Esophagus (tissue), 2 donors: ENCODE measurements around the gene TMUB1. TPM values are rescaled to one million over a fixed set of nuclear protein-coding genes. Genes with fewer than 3 reads are reported as not detected.

Experiments used
- H3K27ac ChIP-seq, 2 donors: one replicate each; pipeline ENCODE4 v1.5.1; 2013; ENCODE audit warnings: low read depth in 2 of 2, mild to moderate bottlenecking in 2 of 2, inconsistent platforms in 1 of 2, low read length in 1 of 2, moderate library complexity in 1 of 2
- H3K27me3 ChIP-seq, 2 donors: one replicate each; pipeline ENCODE4 v1.6.1; 2013; ENCODE audit warnings: low read length in 2 of 2, control low read depth in 1 of 2, mild to moderate bottlenecking in 1 of 2; ENCODE audit not compliant: insufficient read depth in 2 of 2, control insufficient read depth in 1 of 2
- H3K36me3 ChIP-seq, 2 donors: one replicate each; pipeline ENCODE4 v1.6.1; 2013; ENCODE audit warnings: low read length in 1 of 2; ENCODE audit not compliant: control insufficient read depth in 2 of 2, insufficient read depth in 2 of 2
- H3K4me1 ChIP-seq, 2 donors: one replicate each; pipeline ENCODE4 v1.6.1; 2013; ENCODE audit warnings: low read length in 1 of 2; ENCODE audit not compliant: control insufficient read depth in 2 of 2, insufficient read depth in 2 of 2
- H3K4me3 ChIP-seq, 2 donors: one replicate each; pipeline ENCODE4 v1.5.1; 2013; ENCODE audit warnings: low read length in 2 of 2, mild to moderate bottlenecking in 2 of 2, low read depth in 1 of 2, moderate library complexity in 1 of 2
- H3K9me3 ChIP-seq, 2 donors: one replicate each; pipeline ENCODE4 v1.6.1; 2013; ENCODE audit warnings: mild to moderate bottlenecking in 2 of 2, low read depth in 1 of 2, low read length in 1 of 2, moderate library complexity in 1 of 2; ENCODE audit not compliant: control insufficient read depth in 2 of 2, insufficient read depth in 1 of 2
- WGBS, 2 donors: extraction: QIAGEN DNeasy Blood & Tissue Kit; methylation state at CpG; one replicate each; pipeline ENCODE4 v1.1.7; 2013; 5-methylcytosine and 5-hydroxymethylcytosine counted together
- polyA plus RNA-seq, 2 donors: library from polyadenylated mRNA; stranded (reverse); fragments of 200-250 nt; gene quantifications; one replicate each; pipeline ENCODE4 v1.2.3, GENCODE V29; 2013
- donor health status: healthy with polysubstance abuse.
- donor health status: Bipolar disorder and iron deficiency.

The TMUB1 gene
- polyA plus RNA-seq, 2 donors = 33.4 to 64.2 TPM

DNA sequence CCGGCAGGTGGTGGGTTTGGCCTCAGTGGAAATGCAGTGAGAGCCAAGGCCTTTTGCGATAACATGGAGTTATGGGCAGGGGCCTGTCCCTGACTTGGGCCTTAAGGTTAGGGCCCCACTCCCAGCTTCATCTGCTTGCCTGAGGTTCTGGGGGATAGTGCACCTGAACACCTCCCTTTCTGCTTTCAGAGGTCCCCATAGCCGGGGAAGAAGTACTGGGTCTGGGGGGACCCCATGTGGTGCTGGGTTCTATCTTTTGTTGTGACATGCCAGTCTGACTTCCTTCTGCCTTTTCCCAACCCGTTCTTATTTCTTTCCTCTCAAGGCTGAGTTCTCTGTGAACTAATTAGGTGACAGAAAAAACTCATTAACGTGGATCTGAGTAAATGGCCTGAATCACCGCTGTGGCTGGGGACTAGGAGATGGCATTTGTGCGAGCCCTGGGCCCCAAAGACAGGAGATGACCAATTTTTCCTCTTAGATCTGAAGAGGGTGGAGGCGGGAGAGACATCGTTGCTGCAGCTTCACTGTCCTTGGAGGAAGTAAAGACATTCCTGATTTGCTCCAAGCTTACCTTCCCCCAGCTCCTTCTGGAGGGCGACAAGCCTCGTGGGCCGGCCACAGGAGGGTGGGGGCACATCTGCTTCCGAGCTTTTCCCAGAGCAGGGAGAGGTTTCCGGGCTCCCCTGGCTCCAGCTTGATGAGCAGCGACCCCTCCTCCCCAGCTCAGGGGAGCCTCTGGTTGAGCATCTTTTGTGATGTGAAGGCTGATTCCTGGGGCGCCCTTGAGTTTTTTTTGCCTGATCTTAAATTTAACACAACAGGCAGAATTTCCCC lies 4.9 kb upstream of the TMUB1 start:
- H3K27ac ChIP-seq = peak overlapping the region; percentile 82 to 84
- no peaks in the 10 kb centered on the region for H3K36me3 ChIP-seq
- H3K27me3 ChIP-seq = no peaks in the 10 kb centered on the region
- H3K4me1 ChIP-seq = peaks cover 10 to 17% of the 10 kb centered on the region in 2 donors
- no peaks in the 10 kb centered on the region for H3K9me3 ChIP-seq
- 28 to 34% methylated on average over 16 of the region's 16 CpGs for WGBS, 2 donors
- peak overlapping the region; percentile 55 to 78 for H3K4me3 ChIP-seq

DNA sequence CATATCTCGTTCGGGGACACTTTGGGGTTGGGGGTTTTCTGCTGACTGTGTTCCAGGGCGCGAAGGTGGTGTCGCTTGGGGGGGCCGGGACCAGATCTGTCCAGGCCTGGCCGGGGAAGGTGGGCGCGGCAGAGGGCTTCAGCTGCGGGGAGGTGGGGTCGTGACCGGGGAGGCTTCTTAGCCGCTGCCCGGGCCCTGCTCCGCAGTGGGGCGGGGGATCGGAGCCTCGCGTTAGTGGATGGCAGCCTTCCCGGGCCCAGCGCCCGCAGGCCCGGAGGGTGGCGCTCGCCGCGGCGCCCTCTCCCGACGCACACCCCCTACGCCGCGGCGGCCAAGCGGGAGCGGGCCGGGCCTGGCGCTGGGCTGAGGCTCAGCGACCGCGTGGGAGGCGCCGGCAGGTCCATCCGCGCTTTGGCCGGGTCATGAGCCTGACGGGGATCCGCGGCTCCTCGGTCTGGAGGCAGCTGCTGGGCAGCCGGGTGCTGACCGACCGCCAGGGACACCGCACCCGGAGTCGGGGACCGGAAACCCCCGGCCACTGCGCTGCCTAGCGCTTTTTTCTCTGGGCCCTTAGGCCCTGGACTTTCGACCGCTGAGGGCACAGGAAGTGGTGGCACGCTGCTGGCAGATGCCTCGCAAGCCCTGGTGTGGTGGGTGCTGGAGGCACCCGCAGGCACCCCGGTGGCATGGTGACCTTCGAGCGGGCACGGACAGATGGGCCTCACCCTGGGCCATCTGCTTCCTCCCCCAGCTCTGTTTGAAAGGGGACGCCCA lies 4.1 kb upstream of the TMUB1 start:
- no peaks in the 10 kb centered on the region for H3K27me3 ChIP-seq
- no peaks in the 10 kb centered on the region for H3K36me3 ChIP-seq
- H3K27ac ChIP-seq = peak overlapping the region; percentile 82 to 84
- peak overlapping the region; percentile 55 to 78 for H3K4me3 ChIP-seq
- peaks cover 12 to 20% of the 10 kb centered on the region in 2 donors for H3K4me1 ChIP-seq
- H3K9me3 ChIP-seq = no peaks in the 10 kb centered on the region
- 2% methylated on average over 64 to 70 of the region's 70 CpGs for WGBS, 2 donors

DNA sequence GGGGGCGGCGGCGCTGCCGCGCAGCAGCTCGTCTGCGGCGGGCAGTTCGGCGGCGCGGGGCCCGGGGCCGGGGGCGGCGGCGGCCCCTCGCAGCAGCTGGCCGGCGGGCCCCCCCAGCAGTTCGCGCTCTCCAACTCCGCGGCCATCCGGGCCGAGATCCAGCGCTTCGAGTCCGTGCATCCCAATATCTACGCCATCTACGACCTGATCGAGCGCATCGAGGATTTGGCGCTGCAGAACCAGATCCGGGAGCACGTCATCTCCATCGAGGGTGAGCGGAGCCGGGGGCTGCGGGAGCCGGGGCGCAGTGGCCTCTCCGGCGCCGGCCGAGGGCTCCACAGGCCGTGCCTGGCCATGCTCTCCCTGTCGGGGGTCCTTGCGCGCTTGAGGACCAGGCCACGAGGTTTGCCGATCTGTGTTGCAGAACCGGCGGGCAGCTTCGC lies 3.5 kb upstream of the TMUB1 start:
- Histone ChIP-seq H3K27me3 (no peaks in the 10 kb centered on the region), H3K9me3 (no peaks in the 10 kb centered on the region), H3K4me1 (peaks cover 18 to 26% of the 10 kb centered on the region in 2 donors), H3K36me3 (no peaks in the 10 kb centered on the region), H3K4me3 (peak overlapping the region; percentile 55 to 78), H3K27ac (peak overlapping the region; percentile 82 to 84)
- 1% methylated on average over 37 to 55 of the region's 56 CpGs for WGBS, 2 donors

DNA sequence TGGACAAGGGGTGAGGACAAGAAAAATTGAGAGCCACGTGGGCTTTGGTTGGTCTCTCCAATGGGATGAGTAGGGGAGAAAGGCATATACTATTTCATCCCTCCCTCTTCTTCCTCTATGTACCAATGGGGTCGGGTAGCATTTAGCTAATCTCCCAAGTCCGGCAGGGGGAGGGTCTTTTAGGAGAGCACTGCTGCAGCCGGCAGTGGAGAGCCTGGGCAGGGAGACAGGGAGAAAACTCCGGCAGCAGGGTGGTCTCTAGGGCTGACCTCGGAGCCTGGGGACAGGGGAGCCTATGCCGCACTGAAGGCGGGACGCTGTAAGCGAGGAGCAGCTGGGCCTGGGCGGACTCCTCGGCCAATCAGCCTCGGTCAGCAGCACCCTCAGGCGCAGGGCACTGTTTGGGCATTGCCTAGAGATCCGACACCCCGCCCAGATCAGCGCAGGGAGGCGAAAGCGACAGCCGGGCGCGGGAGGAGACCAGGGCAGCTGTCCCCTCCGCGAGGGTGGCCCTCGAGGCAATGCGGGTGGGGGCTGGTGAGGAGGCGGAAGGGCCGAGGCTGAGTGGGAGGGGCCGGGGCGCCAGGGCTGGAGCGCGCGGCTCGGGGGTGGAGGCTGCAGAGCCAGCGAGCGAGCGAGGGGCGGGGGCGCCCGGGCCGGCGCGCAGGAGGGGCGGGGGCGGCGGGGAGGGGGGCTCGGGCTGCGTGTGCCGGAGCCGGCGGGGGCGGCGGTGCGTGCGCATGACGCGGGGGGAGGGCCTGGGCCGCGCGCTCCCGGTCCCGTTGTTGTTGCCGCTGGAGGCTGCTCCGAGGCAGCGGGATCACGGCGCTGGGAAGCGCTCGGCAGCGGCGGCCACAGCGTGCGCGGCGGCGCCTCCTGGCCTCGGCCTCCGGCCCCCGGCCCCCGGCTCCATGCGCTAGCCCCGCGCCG lies 2.7 kb upstream of the TMUB1 start, which contains the start of gene AGAP3:
Gene AGAP3 (plus strand): TSS at position 785 of the 930 bp plus-strand sequence. CDS start 267 bp downstream, outside the sequence.
- WGBS, 2 donors = 1% methylated on average over 48 to 82 of the region's 84 CpGs
- Histone ChIP-seq H3K27me3 (no peaks in the 10 kb centered on the region), H3K4me1 (peaks cover 17 to 31% of the 10 kb centered on the region in 2 donors)

DNA sequence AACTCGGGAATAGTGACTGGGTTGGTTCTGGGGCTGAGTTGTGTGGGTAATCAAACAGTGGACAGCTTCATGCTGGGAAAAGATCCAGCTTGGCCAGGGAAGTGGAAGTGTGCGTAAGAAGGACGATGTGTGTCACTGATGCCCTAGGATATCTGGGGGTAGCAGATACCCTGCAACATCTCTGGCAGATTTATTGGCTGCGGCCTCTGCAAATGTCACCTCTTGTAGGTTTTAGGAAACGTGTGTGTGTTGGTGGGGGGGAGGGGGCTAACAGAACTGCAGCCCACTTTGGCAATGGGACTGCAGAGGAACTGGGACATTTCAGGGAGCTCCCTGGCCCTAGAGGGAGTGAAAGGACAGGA lies 2.0 kb upstream of the TMUB1 start:
- Histone ChIP-seq H3K36me3 (no peaks in the 10 kb centered on the region), H3K27ac (peak overlapping the region; percentile 82 to 84), H3K9me3 (no peaks in the 10 kb centered on the region), H3K4me3 (no peak overlapping the region), H3K27me3 (no peaks in the 10 kb centered on the region), H3K4me1 (peaks cover 16 to 31% of the 10 kb centered on the region in 2 donors)
- 53 to 55% methylated on average over 5 of the region's 5 CpGs for WGBS, 2 donors

More for the DNA sequence above, 2.7 kb upstream of the TMUB1 start, which contains the start of gene AGAP3:
- no peaks in the 10 kb centered on the region for H3K36me3 ChIP-seq
- peak within 1 kb of the TSS; percentile 55 to 78 for H3K4me3 ChIP-seq
- H3K9me3 ChIP-seq = no peaks in the 10 kb centered on the region
- H3K27ac ChIP-seq = peak within 1 kb of the TSS; percentile 82 to 84

DNA sequence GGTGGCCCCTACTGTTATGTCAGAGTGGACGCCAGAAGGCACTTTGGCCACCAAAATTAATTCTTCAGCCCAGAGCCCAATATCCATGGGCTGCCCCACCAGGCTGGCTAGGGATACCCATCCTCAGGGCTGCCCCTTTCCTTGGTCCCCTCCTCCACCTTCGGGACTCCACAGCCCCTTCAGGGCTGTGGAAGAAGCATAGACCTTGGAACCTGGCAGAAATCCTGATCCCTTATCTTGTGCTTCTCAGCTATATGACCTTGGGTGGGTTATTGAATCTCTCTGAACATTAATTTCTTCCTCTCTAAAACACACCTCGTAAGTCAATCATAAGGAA lies 499 bp upstream of the TMUB1 start:
- Histone ChIP-seq H3K4me3 (peak overlapping the region; percentile 71 to 92), H3K27me3 (no peaks in the 10 kb centered on the region), H3K4me1 (peaks cover 19 to 33% of the 10 kb centered on the region in 2 donors), H3K27ac (no peak overlapping the region), H3K9me3 (no peaks in the 10 kb centered on the region), H3K36me3 (no peaks in the 10 kb centered on the region)
- 20 to 35% methylated on average over 3 of the region's 3 CpGs for WGBS, 2 donors

DNA sequence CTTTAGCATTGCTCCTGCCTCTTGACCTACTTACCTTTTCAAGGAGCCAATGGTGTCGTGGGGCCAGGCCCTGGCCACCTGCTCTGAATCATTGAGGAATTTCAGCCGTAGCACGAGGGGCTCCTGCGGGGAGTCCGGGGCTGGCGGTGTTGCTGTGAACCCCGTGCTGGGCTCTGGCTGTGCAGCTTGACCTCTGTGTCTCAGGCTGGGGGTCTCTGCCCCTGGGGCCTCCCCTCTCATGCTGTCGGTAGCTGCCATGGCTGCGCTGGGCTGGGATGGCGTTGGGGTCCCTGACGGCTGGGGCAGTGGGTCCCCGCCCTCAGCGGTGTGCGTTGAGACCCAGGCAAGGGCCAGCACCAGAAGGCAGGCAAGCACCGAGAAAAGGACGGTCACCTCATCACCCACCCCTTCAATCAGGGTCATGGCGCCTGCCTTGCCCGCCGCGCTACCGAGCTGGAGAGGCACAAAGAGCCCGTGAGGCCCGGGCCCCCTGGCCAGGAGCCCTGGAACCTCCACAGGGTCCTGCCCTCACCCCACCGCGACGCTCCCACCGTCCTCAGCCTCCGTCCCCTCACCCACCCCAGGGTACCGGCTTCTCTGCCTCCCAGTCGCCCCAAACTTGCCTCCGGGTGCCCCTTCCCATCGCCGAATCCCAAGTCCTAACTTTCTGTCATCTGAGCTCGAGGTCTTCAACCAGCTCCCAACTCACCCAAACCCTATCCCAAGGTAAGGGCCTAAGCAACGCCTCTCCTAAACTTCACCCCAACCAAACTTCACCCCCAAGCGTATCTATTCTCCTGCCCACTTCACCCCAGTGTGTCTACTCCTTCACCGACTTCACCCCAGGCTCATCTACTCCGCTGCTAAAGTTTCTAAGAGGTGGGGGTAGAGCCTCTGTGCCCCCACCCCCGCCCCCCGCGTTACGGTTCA lies 887 bp downstream of the TMUB1 start:
- Histone ChIP-seq H3K27ac (peak overlapping the region; percentile 95 to 97), H3K36me3 (no peaks in the 10 kb centered on the region), H3K9me3 (no peaks in the 10 kb centered on the region), H3K4me3 (peak overlapping the region; percentile 71 to 92), H3K27me3 (no peaks in the 10 kb centered on the region), H3K4me1 (peaks cover 17 to 26% of the 10 kb centered on the region in 2 donors)
- 44 to 47% methylated on average over 36 to 42 of the region's 42 CpGs for WGBS, 2 donors

DNA sequence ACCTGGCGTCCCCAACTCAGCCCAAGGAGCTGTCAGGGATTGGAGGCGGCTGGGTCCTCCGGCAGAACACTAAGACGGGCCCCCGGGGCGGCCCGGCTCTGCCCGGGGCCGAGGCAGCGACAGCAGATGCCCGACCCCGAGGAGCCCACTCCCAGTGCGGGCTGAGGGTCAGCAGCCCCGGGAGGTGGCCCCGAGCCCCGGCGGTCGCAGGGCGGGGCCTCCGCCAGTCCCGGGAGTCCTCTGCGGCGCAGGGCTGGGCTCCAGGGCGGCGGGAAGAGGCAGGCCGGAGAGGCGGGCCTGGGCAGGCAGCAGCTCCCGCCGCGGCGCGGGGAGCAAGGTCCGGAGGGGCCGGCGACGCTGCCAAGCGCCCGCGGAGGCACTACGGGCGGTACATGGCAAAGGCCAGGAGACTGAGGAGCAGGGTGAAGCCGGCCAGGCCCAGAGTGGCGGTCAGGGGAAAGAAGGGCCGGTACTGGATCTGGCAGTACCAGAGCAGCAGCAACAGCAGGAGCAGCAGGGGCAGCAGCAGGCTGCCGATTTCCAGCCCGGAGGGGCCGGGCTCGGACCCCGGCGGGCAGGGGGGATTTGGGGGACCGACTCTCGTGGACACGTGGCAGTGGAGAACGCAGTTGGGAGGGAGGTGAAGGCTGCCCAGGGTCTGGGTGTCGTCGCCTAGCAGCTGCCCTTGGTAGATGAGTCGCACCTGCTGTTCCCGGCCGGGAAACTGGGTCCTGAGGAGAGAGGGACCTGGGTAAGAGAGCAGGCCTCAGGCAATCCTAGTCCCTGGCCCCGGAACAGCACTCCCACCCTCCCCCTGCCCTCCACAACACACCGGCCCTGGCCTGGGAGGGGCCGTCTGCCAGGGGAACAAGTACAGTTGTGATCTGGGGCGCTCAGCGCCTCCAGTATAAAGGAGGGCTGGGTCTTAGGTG lies 1.9 kb downstream of the TMUB1 start:
- Histone ChIP-seq H3K4me3 (peak overlapping the region; percentile 71 to 92), H3K27ac (peak overlapping the region; percentile 95 to 97), H3K9me3 (no peaks in the 10 kb centered on the region), H3K36me3 (peaks cover 0 to 7% of the 10 kb centered on the region in 2 donors), H3K4me1 (peaks cover 17 to 26% of the 10 kb centered on the region in 2 donors), H3K27me3 (no peaks in the 10 kb centered on the region)
- WGBS, 2 donors = 20 to 21% methylated on average over 59 to 64 of the region's 64 CpGs
